HFFc6 (cell line): ENCODE measurements around the gene TIRAP. TPM values are rescaled to one million over a fixed set of nuclear protein-coding genes. Genes with fewer than 3 reads are reported as not detected.
"Not testable (repeated sequence)": the region's sequence is repeated elsewhere in the genome, so short reads cannot be mapped to it uniquely, and the experiment has no call there.

Source experiments
- DNase-seq: peaks from one replicate; pipeline ENCODE4 v3.0.0-alpha.2; 2018
- H3K27ac Mint-ChIP-seq: 2 replicates; pipeline ENCODE4 v1.8.0; 2020; ENCODE audit warnings: mild to moderate bottlenecking, mixed read lengths
- H3K27me3 Mint-ChIP-seq: 2 replicates; pipeline ENCODE4 v1.8.0; 2021; ENCODE audit warnings: mild to moderate bottlenecking, moderate library complexity, mixed read lengths; ENCODE audit not compliant: insufficient read depth
- H3K36me3 Mint-ChIP-seq: 2 replicates; pipeline ENCODE4 v1.8.0; 2021; ENCODE audit warnings: low read depth, mixed read lengths
- H3K4me1 Mint-ChIP-seq: 2 replicates; pipeline ENCODE4 v1.8.0; 2020; ENCODE audit warnings: low read depth, mixed read lengths
- H3K4me3 Mint-ChIP-seq: 2 replicates; pipeline ENCODE4 v1.8.0; 2020; ENCODE audit warnings: mild to moderate bottlenecking, moderate library complexity, mixed read lengths
- H3K9me3 Mint-ChIP-seq: 2 replicates; pipeline ENCODE4 v1.8.0; 2020; ENCODE audit warnings: mild to moderate bottlenecking, mixed read lengths
- CTCF ChIP-seq: fragments of 200-600 bp; sonication (generic); IDR thresholded peaks from 2 replicates; pipeline ENCODE4 v1.5.0; 2021; ENCODE audit warnings: antibody characterized with exemption, mild to moderate bottlenecking
- total RNA-seq, 6 experiments: library from RNA; stranded (reverse); fragmentation: NEBNext Ultra II Directional; extraction: Animal tissue kit (Norgen Biotek cat#: 25700); gene quantifications; 2 replicates in 1 of 6; 3 replicates in 5 of 6; pipeline ENCODE4 v1.2.3, GENCODE V29; 2021

TIRAP gene
- total RNA-seq, 6 experiments from 2014 or later, result 7.6 to 9.7 (median 8.2) TPM

GRCh38 chr11:126303623-126304456 lies 20.9 kb downstream of the TIRAP start, which contains the start of gene DCPS:
Gene DCPS, plus strand, starts transcription at chr11:126304060. Its CDS starts 21 bp downstream, at chr11:126304081.
- peak; percentile 81 for DNase-seq
- Mint-ChIP-seq H3K27ac (peak within 1 kb of the TSS; percentile 89), H3K27me3 (peaks cover 2% of the 10 kb centered on the region; the same call in 1 of the 2 replicates), H3K4me1 (peaks cover 31% of the 10 kb centered on the region), H3K9me3 (no peaks in the 10 kb centered on the region), H3K4me3 (peak within 1 kb of the TSS; percentile 96), H3K36me3 (peaks cover 20% of the 10 kb centered on the region)
- peak; percentile 18; the same call in 1 of the 2 replicates for TF ChIP-seq CTCF

GRCh38 chr11:126304457-126305075 lies 21.7 kb downstream of the TIRAP start:
- H3K4me1 Mint-ChIP-seq, result peaks cover 31% of the 10 kb centered on the region
- no peaks in the 10 kb centered on the region for H3K9me3 Mint-ChIP-seq
- peak; percentile 38 for DNase-seq
- no peak for TF ChIP-seq CTCF
- peaks cover 2% of the 10 kb centered on the region; the same call in 1 of the 2 replicates for H3K27me3 Mint-ChIP-seq
- peaks cover 15% of the 10 kb centered on the region for H3K36me3 Mint-ChIP-seq
- peak overlapping the region; percentile 89 for H3K27ac Mint-ChIP-seq
- H3K4me3 Mint-ChIP-seq, result peak overlapping the region; percentile 96

GRCh38 chr11:126305699-126306098 lies 22.8 kb downstream of the TIRAP start:
- peak overlapping the region; percentile 33; the same call in 1 of the 2 replicates for H3K27ac Mint-ChIP-seq
- peaks cover 15% of the 10 kb centered on the region for H3K36me3 Mint-ChIP-seq
- no peak for DNase-seq
- no peak for TF ChIP-seq CTCF
- peak overlapping the region; percentile 45; the same call in 1 of the 2 replicates for H3K4me3 Mint-ChIP-seq
- no peaks in the 10 kb centered on the region for H3K9me3 Mint-ChIP-seq
- H3K27me3 Mint-ChIP-seq, result peaks cover 2% of the 10 kb centered on the region; the same call in 1 of the 2 replicates
- H3K4me1 Mint-ChIP-seq, result peaks cover 40% of the 10 kb centered on the region

- Mint-ChIP-seq H3K9me3 (no peaks in the 10 kb centered on the region), H3K4me1 (peaks cover 50% of the 10 kb centered on the region), H3K27ac (peak overlapping the region; percentile 17), H3K4me3 (peak overlapping the region; percentile 2; the same call in 1 of the 2 replicates), H3K36me3 (peaks cover 18% of the 10 kb centered on the region), H3K27me3 (peaks cover 2% of the 10 kb centered on the region; the same call in 1 of the 2 replicates)
- peak; percentile 46 for DNase-seq
- peak; percentile 81 for TF ChIP-seq CTCF
Measured at GRCh38 chr11:126307706-126308105, 24.8 kb downstream of the TIRAP start.

GRCh38 chr11:126308271-126308671 lies 25.4 kb downstream of the TIRAP start:
- no peak for DNase-seq
- peaks cover 5% of the 10 kb centered on the region; the same call in 1 of the 2 replicates for H3K27me3 Mint-ChIP-seq
- peaks cover 14% of the 10 kb centered on the region for H3K36me3 Mint-ChIP-seq
- no peak for TF ChIP-seq CTCF
- H3K4me3 Mint-ChIP-seq, result no peak overlapping the region
- H3K9me3 Mint-ChIP-seq, result no peaks in the 10 kb centered on the region
- H3K27ac Mint-ChIP-seq, result peak overlapping the region; percentile 17
- H3K4me1 Mint-ChIP-seq, result peaks cover 51% of the 10 kb centered on the region

- not testable (repeated sequence) for H3K27ac Mint-ChIP-seq, H3K27me3 Mint-ChIP-seq, H3K9me3 Mint-ChIP-seq, DNase-seq, H3K4me3 Mint-ChIP-seq
- peaks cover 52% of the 10 kb centered on the region for H3K4me1 Mint-ChIP-seq
- peaks cover 11% of the 10 kb centered on the region; the same call in 1 of the 2 replicates for H3K36me3 Mint-ChIP-seq
Measured at GRCh38 chr11:126308771-126309170, 25.9 kb downstream of the TIRAP start.
